Left lobe of liver (tissue), 2 donors: ENCODE results near the gene PLS3. TPM values are rescaled to one million over a fixed set of nuclear protein-coding genes. Genes with fewer than 3 reads are reported as not detected.

Source experiments
- ATAC-seq: fragments of 200-7000 bp; cut with Tn5 transposase; one replicate; pipeline ENCODE4 v1.9.1; 2020; ENCODE audit warnings: mild to moderate bottlenecking, moderate library complexity
- DNase-seq: peaks from one replicate; pipeline ENCODE4 v3.0.0-alpha.2; 2020; ENCODE audit warnings: low spot score
- total RNA-seq: library from RNA; stranded (reverse); gene quantifications from one replicate; pipeline ENCODE4 v1.2.1, GENCODE V29; 2021
- donor health status: DM: no; HTN: no; CAD: no; lungs with moderate emphysema.
- donor health status: DM: no; HTN: yes; CAD: no.

The PLS3 gene
- total RNA-seq, 1 donor from 2014 or later: 68.7 TPM

- DNase-seq (no peak), ATAC-seq (peak; percentile 33)
Observed at GRCh38 chrX:115564243-115564642, 3.3 kb downstream of the PLS3 start.

- DNase-seq: no peak
- no peak for ATAC-seq
Observed at GRCh38 chrX:115565888-115566287, 4.9 kb downstream of the PLS3 start.

DNA sequence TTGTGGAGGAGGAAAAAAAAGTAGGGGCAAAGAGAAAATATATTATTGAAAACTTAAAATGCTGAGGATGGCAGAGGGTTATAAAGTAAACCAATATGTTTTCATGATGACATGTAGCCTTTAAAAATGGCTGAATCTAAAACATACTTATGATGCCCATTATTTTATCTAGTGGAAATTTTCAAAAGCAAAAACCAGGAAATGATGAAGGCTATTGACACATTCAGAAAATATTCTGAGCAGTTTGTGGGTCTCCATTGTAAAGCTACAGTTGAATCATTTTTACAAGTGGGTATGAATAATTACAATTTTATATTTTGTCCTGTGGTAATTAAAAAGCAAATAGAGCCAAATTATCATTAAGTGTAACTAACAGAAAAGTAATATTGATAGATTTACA lies 10.7 kb downstream of the PLS3 start:
- no peak for DNase-seq
- ATAC-seq: no peak

GRCh38 chrX:115573185-115573584 lies 12.2 kb downstream of the PLS3 start:
- ATAC-seq (no peak), DNase-seq (no peak)

DNA sequence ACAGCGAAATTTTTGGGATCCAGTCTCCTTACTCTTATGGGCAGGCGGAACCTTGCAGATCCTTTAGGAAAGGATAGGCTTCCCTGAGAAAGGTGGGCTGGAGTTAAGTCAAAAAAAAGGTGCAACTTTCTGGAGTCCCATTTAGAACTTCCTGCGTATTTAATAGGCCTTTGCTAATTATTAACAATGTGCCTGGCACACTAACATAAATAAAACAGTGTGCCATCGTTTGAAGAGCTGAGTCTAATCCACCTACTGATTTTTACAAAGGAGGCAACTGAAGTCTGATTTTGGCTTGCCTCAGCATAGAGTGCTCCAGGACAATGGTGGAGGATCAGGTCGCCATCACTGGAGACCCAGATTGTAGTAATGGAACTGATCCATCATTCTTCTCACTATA lies 15.7 kb downstream of the PLS3 start:
- DNase-seq: no peak
- peak; percentile 65 for ATAC-seq

GRCh38 chrX:115579327-115579726 lies 18.4 kb downstream of the PLS3 start:
- no peak for DNase-seq
- no peak for ATAC-seq

GRCh38 chrX:115579786-115580294 lies 18.9 kb downstream of the PLS3 start:
- DNase-seq: no peak
- no peak for ATAC-seq

GRCh38 chrX:115581759-115582615 lies 21.0 kb downstream of the PLS3 start:
- DNase-seq (no peak), ATAC-seq (peak; percentile 53)

- ATAC-seq: peak; percentile 72
- no peak for DNase-seq
Observed at GRCh38 chrX:115582616-115583495, 21.9 kb downstream of the PLS3 start.

DNA sequence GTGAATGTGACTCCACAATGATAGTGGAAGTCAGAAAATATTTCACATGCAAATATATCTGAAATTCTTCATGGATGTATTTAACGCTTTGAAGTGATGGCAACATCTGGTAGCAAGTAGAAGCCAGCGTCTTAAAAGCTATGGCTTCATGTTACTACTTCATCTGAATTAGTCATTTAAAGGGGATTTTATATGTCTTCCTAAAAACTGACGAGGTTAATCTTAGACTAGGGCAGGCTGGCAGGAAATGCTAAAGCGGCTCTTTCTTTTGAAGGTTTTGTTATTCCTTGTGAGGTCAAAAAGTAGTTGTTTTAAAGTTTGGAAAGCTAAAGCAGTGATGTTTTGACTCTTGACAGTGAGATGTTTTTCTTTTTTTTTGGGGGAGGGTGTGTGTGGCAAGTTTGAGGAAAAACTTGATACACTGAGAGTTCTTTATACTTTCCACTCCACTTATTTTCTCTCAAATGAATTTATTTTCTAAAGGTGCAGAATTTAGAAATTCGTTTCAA lies 22.6 kb downstream of the PLS3 start:
- ATAC-seq: no peak
- DNase-seq: no peak

GRCh38 chrX:115584696-115585095 lies 23.7 kb downstream of the PLS3 start:
- DNase-seq (no peak), ATAC-seq (no peak)

- DNase-seq (no peak), ATAC-seq (peak; percentile 62)
Observed at GRCh38 chrX:115588179-115588578, 27.2 kb downstream of the PLS3 start.

DNA sequence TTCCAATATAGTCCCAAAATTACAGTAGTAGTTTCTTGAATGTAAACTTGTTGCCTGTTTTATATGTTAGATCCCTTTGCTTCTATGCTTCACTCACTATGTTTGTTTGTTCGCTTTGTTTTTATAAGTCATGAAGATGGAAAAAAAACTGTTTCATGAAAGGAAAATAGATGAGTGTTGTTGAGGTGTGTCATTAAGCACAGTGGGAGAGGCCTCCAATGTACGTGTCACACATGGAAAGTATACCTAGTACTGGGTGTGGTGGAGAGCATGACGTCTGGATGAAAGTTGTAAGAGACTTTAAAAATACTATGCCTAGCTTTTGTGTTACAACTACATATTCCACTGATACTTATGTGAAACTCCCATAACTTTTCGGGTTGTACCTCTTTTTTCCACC lies 28.4 kb downstream of the PLS3 start:
- ATAC-seq (no peak), DNase-seq (no peak)

DNA sequence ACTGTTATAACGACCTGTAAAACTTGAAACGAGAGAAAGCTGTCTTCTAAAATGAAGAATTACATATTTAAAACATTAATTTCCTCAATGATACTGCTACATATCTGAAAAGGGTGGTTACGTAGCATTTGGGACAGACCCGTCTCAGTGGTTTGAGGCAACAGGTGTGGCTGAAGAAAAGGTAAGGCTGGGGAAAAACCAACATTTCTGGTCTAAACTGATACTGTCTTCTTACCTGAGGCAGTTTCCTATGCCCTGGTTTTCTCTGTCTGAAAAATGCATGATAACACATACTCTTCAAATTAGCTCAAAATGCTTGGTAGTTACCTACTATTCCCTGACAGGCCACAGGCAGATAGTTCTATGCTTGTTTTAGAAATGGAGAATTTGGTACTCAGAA lies 30.4 kb downstream of the PLS3 start:
- no peak for DNase-seq
- no peak for ATAC-seq

DNA sequence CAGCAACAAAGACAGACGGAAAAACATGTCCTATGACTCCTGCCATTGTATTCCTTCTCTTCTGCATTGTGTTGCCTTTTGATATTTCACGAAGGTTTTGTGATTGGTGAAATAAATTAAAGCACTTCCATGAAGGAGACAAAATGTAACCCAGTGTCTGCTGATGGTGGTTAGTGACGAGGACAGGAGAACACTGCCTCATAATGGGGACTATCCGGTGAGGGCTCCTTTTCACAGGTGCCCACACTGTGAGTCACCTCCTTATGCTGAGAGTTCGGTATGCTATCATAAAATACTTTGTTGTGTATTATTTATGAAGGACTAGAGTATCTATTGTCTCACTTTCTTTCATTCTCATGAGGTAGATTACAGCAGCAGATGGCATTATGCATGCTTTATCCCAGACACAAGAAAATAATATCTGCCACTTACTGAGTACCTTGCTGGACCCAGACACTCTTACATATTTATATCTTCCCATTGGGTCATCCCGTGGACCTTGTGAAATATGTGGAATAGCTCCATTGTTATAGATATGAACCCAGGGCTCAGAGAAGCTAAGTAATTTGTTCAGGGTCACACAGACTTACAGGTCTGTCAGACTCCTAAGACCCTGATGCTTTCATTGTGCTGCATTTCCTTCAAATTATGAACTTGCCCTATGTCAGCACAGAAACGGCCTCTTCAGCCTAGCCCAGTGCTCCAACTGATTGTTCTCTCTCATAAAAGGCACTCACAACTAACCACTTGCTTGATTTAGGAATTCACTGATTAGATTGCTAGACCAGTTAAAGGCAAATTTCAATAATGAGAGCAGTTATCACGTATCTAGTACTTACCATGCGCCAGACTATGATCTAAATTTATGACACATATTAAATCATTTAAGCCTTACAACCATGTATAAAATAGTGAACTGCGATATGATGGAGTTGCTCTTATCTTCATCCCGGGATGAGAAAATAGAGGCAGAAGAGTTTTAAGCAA lies 31.2 kb downstream of the PLS3 start:
- ATAC-seq (no peak), DNase-seq (no peak)

- ATAC-seq: peak; percentile 42
- no peak for DNase-seq
Observed at GRCh38 chrX:115592997-115593734, 32.2 kb downstream of the PLS3 start.

DNA sequence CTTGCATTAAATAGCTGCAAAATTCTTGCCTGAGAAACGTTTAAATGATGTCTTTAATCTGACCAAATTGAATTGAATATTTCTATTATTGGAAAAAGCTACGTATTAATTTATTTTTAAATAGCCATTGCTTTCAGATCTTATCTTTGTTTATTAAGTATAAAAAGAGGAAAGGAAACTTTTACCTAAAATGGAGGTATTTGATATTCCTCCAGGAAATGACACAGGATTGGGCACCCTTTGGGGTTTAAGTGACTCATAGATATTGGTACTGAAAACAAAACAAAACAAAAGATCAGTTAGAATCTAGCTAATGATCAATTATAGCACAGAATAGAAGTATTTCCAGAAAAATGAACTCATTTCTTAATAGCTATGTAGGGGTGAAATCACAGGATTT lies 34.1 kb downstream of the PLS3 start:
- no peak for ATAC-seq
- no peak for DNase-seq

DNA sequence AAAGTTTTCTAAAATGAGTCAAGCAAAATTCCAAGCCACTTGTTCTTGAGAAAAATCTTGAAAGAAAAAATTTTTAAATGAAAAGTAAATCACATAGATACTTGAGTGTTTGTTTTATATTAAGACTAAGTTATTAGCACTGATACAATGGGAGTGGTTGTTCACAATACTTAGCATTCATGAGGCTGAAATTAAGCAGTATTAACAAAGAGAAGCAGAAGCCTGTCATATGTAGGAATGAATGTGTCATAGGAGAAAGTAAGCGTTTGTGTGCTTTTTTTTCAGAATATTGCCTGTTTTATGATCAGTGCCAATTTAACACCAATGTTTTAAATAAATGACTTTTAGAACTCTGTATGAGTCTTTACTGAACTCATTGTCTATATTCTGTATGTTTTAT lies 37.6 kb downstream of the PLS3 start:
- DNase-seq (no peak), ATAC-seq (no peak)

GRCh38 chrX:115602308-115602707 lies 41.3 kb downstream of the PLS3 start:
- ATAC-seq: no peak
- no peak for DNase-seq
